Measurements from ENCODE around the gene FHOD1.

Gene FHOD1

GRCh38 chr16:67211674-67212073 lies 35.6 kb downstream of the FHOD1 start:
- H3K36me3 ChIP-seq (ENCODE audit: control insufficient read depth, insufficient read depth, low read length): peaks cover under 1% of the 10 kb centered on the region; the same call in 1 of the 2 replicates
- no peak for TF ChIP-seq CTCF (IDR thresholded peaks at IDR 0.05; ENCODE audit: insufficient read depth, low read length, poor library complexity, severe bottlenecking)
- H3K27me3 ChIP-seq (replicated peaks; ENCODE audit: control insufficient read depth, insufficient read depth, low read length): no peaks in the 10 kb centered on the region
- H3K4me3 ChIP-seq (replicated peaks; ENCODE audit: low read depth, low read length): no peak overlapping the region
- no peak for DNase-seq (ENCODE audit: extremely low read depth, insufficient read length)

- Histone ChIP-seq H3K36me3 (ENCODE audit: control insufficient read depth, insufficient read depth, low read length) (peaks cover 4% of the 10 kb centered on the region), H3K4me3 (replicated peaks; ENCODE audit: low read depth, low read length) (no peak overlapping the region), H3K27me3 (replicated peaks; ENCODE audit: control insufficient read depth, insufficient read depth, low read length) (no peaks in the 10 kb centered on the region)
- no peak for DNase-seq (ENCODE audit: extremely low read depth, insufficient read length)
- TF ChIP-seq CTCF (IDR thresholded peaks at IDR 0.05; ENCODE audit: insufficient read depth, low read length, poor library complexity, severe bottlenecking): no peak
These were observed 37.0 kb downstream of the FHOD1 start for GRCh38 chr16:67210069-67210937.

- TF ChIP-seq CTCF (IDR thresholded peaks at IDR 0.05; ENCODE audit: insufficient read depth, low read length, poor library complexity, severe bottlenecking): no peak
- H3K4me3 ChIP-seq (replicated peaks; ENCODE audit: low read depth, low read length): no peak overlapping the region
- no peak for DNase-seq (ENCODE audit: extremely low read depth, insufficient read length)
- H3K36me3 ChIP-seq (ENCODE audit: control insufficient read depth, insufficient read depth, low read length): peaks cover 4% of the 10 kb centered on the region
- no peaks in the 10 kb centered on the region for H3K27me3 ChIP-seq (replicated peaks; ENCODE audit: control insufficient read depth, insufficient read depth, low read length)
These were observed 37.7 kb downstream of the FHOD1 start for GRCh38 chr16:67209565-67209964.

GRCh38 chr16:67208154-67208896 lies 39.0 kb downstream of the FHOD1 start:
- no peaks in the 10 kb centered on the region for H3K27me3 ChIP-seq (replicated peaks; ENCODE audit: control insufficient read depth, insufficient read depth, low read length)
- no peak overlapping the region for H3K4me3 ChIP-seq (replicated peaks; ENCODE audit: low read depth, low read length)
- peaks cover 12% of the 10 kb centered on the region for H3K36me3 ChIP-seq (ENCODE audit: control insufficient read depth, insufficient read depth, low read length)
- no peak for TF ChIP-seq CTCF (IDR thresholded peaks at IDR 0.05; ENCODE audit: insufficient read depth, low read length, poor library complexity, severe bottlenecking)
- DNase-seq (ENCODE audit: extremely low read depth, insufficient read length): no peak

- TF ChIP-seq CTCF (IDR thresholded peaks at IDR 0.05; ENCODE audit: insufficient read depth, low read length, poor library complexity, severe bottlenecking): no peak
- DNase-seq (ENCODE audit: extremely low read depth, insufficient read length): no peak
- Histone ChIP-seq H3K36me3 (ENCODE audit: control insufficient read depth, insufficient read depth, low read length) (peaks cover 20% of the 10 kb centered on the region), H3K4me3 (replicated peaks; ENCODE audit: low read depth, low read length) (no peak overlapping the region), H3K27me3 (replicated peaks; ENCODE audit: control insufficient read depth, insufficient read depth, low read length) (no peaks in the 10 kb centered on the region)
These were observed 39.8 kb downstream of the FHOD1 start for GRCh38 chr16:67207249-67208091.
